NCI-H187 treated with DMSO at 0.1 percent for 48 hours (cell line): Measurements from ENCODE around the gene MGAT5B.
"Not testable (repeated sequence)": the region's sequence is repeated elsewhere in the genome, so short reads cannot be mapped to it uniquely, and the experiment has no call there.

Experiments
- DNase-seq: peaks from one replicate; lab custom pipeline; 2025; lab: John Stamatoyannopoulos, UW

The MGAT5B gene

DNA sequence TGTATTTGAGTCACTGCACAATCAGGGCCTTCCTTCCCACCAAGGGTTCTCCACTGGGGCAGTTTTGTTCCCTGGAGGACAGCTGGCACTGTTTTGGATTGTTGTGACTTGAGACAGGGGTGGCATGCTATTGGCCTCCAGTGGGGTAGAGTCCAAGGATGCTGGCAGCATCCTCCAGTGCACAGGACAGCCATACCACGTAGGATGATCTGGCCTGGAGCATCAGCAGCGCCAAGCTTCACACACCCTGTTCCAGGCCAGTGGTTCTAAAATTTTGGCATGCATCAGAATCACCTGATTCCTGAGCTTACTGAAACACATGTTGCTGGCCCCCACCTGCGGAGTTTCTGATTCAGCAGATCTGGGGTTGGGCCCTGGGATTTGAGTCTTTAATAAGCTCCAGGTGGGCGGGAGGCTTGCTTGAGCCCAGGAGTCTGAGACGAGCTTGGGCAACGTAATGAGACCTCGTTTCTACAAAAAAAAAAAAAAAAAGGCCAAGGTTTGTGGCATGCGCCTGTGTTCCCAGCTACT, 83.2 kb downstream of the MGAT5B start:
- DNase-seq = no peak

- DNase-seq = no peak
Observed at GRCh38 chr17:76952402-76952801, 84.2 kb downstream of the MGAT5B start.

DNA sequence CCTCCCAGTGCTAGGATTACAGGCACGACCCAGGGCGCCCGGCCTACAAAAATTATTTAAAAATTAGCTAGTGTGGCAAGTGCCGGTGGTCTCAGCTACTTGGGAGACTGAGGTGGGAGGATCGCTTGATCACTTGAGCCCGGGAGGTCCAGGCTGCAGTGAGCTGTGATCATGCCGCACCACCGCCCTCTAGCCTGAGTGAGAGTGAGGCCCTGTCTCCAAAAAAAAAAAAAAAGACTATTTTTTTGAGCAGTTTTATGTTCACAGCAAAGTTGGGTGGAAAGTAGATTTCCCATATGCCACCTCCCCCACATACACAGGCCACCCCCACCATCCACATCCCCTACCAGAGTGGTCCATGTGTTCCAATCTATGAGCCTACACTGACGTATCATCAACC, 84.9 kb downstream of the MGAT5B start:
- DNase-seq = no peak

DNA sequence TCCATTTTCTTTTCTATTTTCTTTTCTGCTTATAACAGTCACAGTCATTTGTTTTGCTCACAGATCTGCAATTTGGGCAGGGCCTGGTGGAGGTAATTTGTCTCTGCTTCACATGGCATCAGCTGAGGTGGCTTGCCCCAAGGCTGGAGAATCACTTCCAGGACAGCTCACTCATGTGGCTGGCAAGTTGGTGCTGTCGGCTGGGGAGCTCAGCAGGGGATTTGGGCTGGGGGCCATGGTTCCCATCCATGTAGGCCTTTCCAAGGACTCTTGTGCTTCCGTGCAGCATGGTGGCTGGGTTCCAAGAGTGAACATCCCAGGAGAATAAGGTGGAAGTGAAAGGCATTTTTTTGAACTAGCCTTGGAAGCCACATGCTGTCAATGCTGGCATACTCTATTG, 85.7 kb downstream of the MGAT5B start:
- DNase-seq = no peak

DNA sequence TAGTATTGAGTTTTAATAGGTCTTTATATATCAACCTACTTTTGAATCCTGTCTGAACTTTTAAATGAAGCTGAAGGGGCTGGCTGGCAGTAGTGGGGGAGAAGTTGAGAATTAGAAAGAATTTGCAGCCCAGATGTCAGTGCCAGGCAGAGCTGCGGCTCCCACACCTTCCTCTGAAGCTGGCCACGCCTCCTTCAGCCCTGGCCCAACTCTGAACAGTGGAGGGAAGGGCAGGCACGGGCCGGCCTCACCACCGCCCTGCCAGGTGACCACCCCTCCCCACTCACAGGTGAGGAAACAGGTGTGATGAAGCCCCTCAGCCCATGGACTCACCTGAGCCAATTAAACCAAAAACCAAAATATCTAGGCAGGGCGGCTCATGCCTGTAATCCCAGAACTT, 87.0 kb downstream of the MGAT5B start:
- DNase-seq = no peak

- no peak for DNase-seq
Observed at GRCh38 chr17:76956846-76957540, 88.8 kb downstream of the MGAT5B start.

GRCh38 chr17:76957678-76958464, 89.7 kb downstream of the MGAT5B start:
- DNase-seq = no peak

DNA sequence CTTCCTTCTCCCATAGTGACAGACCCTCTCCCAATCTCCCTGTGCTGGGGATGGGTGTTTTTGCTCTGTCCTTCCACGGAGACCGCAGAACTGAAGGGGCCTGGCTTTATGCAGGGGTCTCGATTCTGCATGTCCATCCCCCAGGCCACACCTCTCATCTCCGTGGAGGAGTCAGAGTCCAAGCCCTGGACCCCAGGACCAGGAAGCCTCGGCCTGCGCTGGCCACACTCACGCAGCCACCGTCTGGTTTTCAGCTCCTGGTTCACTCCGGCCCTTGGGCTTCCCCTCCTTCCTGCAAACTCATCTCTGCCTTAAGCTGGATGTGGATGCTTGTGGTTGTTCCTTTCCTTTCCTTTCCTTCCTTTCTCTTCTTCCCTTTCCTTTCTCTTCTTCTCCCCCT, 90.8 kb downstream of the MGAT5B start:
- no peak for DNase-seq

- DNase-seq = no peak
Observed at GRCh38 chr17:76961869-76962268, 93.7 kb downstream of the MGAT5B start.

- DNase-seq = no peak
Observed at GRCh38 chr17:76962858-76963257, 94.7 kb downstream of the MGAT5B start.

GRCh38 chr17:76966016-76966415, 97.8 kb downstream of the MGAT5B start:
- no peak for DNase-seq

- no peak for DNase-seq
Observed at GRCh38 chr17:76966486-76967181, 98.4 kb downstream of the MGAT5B start.

- DNase-seq = no peak
Observed at GRCh38 chr17:76967762-76968161, 99.6 kb downstream of the MGAT5B start.

DNA sequence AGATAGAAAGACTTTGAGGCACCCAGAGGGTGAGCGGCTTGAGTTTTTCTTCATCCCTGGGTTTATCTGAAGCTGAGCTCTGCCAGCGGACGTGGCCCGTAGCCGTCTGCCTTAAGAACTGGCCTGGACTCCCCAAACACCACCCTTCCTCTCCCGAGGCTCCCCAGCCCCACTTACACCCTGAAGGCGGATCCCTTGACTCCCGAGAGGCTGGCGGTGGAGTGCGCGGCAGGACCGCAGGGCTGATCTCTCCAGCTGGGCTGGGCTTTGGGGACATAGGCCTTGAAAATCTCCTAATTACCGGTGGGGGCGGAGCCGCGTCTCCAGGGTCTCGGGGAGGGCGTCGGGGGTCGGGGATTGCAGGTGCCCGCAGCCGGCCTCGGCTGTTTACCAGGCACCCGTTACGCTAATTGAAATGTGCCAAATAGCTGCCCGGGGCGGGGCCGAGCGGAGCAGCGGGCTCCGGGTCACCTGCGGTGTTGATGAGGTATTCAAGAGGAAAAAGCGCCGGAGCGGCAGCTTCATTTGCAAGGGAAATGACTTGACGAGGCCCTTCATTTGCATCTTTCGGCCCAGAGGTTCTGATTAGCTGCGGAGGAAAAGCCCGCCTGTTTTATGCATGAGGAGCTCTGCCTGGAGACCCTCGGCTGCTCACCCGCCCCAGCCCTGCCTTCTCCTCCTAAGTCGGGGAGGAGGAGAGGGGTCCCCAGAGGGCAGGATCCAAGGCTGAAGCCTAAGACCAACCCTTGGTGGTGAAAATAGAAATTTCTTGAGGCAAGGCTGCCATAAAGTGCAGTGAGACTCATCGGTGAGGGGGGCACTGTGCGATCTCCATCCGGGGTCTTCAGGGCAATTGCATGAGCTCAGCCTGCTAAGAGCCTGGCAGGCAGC, 100.7 kb downstream of the MGAT5B start:
- DNase-seq = peak; percentile 14

DNA sequence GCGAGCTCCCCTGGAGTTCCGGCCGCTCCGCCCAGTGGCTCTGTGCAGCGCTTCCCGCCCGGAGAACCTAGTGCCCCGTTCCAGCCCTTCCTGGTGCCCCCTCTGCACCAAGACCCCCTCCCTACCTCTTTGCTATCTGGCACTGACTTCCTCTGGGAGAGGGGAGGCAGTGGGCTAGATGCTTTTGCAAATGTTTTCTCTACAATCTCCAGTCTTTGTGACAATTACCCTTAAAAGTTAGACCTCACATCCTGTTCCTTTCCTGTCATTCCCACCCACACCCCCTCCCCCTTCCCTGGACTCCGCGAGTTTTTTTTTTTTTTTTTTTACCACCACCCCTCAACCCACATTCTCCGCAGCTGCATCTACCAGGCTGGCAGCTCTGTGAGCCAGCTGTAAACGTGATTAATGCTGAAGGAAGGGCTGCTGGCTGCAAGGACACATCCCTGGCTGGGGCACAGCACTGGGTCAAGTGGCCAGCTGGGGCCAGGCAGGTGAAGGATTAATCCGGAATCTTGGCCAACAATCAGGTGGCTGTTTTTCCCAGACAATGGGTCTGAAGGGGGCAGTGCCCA, 101.5 kb downstream of the MGAT5B start:
- no peak for DNase-seq

DNA sequence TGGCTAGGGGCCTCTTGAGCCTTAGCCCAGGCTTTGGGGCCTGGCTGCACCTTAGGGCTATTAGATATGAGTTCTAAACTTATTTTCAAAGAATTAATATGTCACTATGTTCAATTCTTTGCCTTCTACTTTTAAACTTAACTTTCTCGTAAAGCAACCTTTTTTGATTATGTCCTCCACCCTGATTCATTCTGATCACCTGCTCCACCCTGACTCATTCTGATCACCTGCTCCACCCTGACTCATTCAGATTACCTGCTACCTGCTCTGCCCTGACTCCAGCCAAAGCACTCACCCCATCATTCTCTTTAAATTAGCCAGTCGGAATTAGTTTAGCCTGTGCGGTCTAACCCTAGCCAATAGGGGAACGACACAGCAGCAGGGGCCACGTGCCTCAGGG, 102.0 kb downstream of the MGAT5B start:
- DNase-seq = not testable (repeated sequence)

DNA sequence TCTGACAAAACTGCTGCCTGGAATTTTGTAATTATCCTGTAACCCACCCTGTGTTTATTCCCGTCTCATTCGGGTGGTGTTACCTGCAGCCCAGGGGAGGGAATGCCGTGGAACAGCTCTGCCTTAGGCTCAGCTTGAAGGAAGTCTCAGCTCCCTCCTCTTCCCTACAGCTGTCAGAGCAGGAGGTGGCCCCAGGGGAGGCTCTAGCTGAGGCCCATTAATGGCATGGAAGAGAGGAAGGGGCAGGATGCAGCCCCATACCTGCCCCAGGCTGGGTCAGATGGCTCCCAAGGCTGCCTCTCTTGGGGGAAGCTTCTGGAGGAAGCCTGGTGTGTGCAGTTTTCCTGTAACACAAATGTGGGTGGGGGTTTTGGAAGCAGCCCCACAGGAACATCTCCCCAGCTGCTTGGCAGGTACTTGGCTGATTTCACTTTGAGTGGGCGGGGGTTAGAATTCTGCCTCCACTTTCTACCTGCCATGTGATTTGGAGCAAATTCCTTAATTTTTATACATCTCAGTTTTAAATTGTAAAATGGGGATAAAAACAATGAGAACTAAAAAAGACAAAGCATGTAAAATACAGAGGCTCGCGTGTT, 103.9 kb downstream of the MGAT5B start:
- no peak for DNase-seq

DNA sequence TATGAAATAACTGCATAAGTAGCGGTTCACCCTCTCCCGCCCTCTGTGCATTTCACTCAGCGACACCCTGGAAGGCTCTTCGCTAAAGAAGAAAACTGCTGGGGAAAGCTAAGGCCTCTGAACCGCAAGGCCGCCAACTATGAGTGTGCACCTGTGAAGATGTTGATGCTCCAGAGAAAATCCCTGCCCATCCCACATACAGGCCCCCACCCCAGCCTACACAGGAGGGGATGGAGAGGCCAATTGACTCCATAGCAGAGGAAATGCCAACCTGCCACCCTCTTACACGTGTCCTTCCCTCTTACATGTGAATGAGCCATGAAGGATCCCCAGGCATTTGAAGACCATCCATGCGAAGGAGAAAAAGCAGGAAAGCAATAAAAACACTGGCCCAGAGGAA, 104.8 kb downstream of the MGAT5B start:
- DNase-seq = peak; percentile 5

GRCh38 chr17:76974721-76975120, 106.5 kb downstream of the MGAT5B start:
- DNase-seq = no peak

DNA sequence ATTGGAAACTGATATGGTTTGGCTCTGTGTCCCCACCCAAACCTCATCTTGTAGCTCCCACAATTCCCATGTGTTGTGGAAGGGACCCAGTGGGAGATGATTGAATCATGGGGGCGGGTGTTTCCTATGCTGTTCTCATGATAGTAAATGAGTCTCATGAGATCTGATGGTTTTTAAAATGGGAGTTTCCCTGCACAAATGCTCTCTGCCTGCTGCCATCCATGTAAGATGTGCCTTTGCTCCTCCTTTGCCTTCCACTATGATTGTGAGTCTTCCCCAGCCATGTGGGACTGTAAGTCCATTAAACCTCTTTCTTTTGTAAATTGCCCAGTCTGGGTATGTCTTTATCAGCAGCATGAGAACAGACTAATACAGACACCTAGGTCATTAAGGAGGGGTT, 109.8 kb downstream of the MGAT5B start:
- not testable (repeated sequence) for DNase-seq
